GM23338 (cell line): ENCODE results near the gene KLF14. TPM values are rescaled to one million over a fixed set of nuclear protein-coding genes. Genes with fewer than 3 reads are reported as not detected.

Source experiments
- ATAC-seq: fragments of 200-7000 bp; cut with Tn5 transposase; 3 replicates; pipeline ENCODE4 v1.9.1; 2020
- DNase-seq: peaks from one replicate; pipeline ENCODE4 v3.0.0-alpha.2; 2015; ENCODE audit warnings: low spot score
- H2AFZ ChIP-seq: fragments of 200-600 bp; sonication (generic); 2 replicates; pipeline ENCODE4 v1.8.0; 2016; ENCODE audit warnings: antibody characterized with exemption, mild to moderate bottlenecking, moderate library complexity
- H3F3A ChIP-seq: fragments of 200-600 bp; sonication (generic); replicated peaks from 2 replicates; pipeline ENCODE4 v1.8.0; 2017; ENCODE audit warnings: antibody characterized with exemption, mixed run types, low read depth
- H3K27ac ChIP-seq: fragments of 200-600 bp; sonication (generic); 2 replicates; pipeline ENCODE4 v1.6.1; 2016; ENCODE audit warnings: low read depth
- H3K27me3 ChIP-seq: fragments of 200-600 bp; sonication (generic); 2 replicates; pipeline ENCODE4 v1.8.0; 2016; ENCODE audit warnings: mild to moderate bottlenecking, mixed run types, moderate library complexity; ENCODE audit not compliant: insufficient read depth
- H3K36me3 ChIP-seq: fragments of 200-600 bp; sonication (generic); 2 replicates; pipeline ENCODE4 v1.8.0; 2016; ENCODE audit warnings: mild to moderate bottlenecking; ENCODE audit not compliant: insufficient read depth
- H3K4me1 ChIP-seq: fragments of 200-600 bp; sonication (generic); 2 replicates; pipeline ENCODE4 v1.8.0; 2016; ENCODE audit warnings: mild to moderate bottlenecking, moderate library complexity; ENCODE audit not compliant: insufficient read depth
- H3K4me2 ChIP-seq: fragments of 200-600 bp; sonication (generic); 2 replicates; pipeline ENCODE4 v1.7.1; 2017; ENCODE audit warnings: mixed run types
- H3K4me3 ChIP-seq: fragments of 200-600 bp; sonication (generic); 2 replicates; pipeline ENCODE4 v1.6.1; 2016; ENCODE audit warnings: mixed run types
- H3K79me2 ChIP-seq: fragments of 200-600 bp; sonication (generic); replicated peaks from 2 replicates; pipeline ENCODE4 v1.8.0; 2017; ENCODE audit warnings: mild to moderate bottlenecking; ENCODE audit not compliant: insufficient read depth
- H3K9me2 ChIP-seq: fragments of 200-600 bp; sonication (generic); 2 replicates; pipeline ENCODE4 v1.8.0; 2017; ENCODE audit not compliant: insufficient read depth
- H4K20me1 ChIP-seq: fragments of 200-600 bp; sonication (generic); replicated peaks from 2 replicates; pipeline ENCODE4 v1.8.0; 2017; ENCODE audit warnings: mild to moderate bottlenecking; ENCODE audit not compliant: insufficient read depth
- H3K27ac Mint-ChIP-seq: 2 replicates; pipeline ENCODE4 v1.8.0; 2020; ENCODE audit warnings: inconsistent platforms, mild to moderate bottlenecking, moderate library complexity, mixed read lengths
- H3K27me3 Mint-ChIP-seq: 3 replicates; pipeline ENCODE4 v1.8.0; 2022; ENCODE audit warnings: low read depth, mild to moderate bottlenecking, moderate library complexity, mixed read lengths, inconsistent platforms; ENCODE audit not compliant: insufficient read depth, poor library complexity
- H3K36me3 Mint-ChIP-seq: 3 replicates; pipeline ENCODE4 v1.8.0; 2021; ENCODE audit warnings: low read depth, mild to moderate bottlenecking, inconsistent platforms, moderate library complexity, mixed read lengths
- H3K4me1 Mint-ChIP-seq: 3 replicates; pipeline ENCODE4 v1.8.0; 2020; ENCODE audit warnings: mild to moderate bottlenecking, inconsistent platforms, mixed read lengths
- H3K4me3 Mint-ChIP-seq: 3 replicates; pipeline ENCODE4 v1.8.0; 2021; ENCODE audit warnings: moderate library complexity, mild to moderate bottlenecking, inconsistent platforms, mixed read lengths
- H3K9me3 Mint-ChIP-seq: 3 replicates; pipeline ENCODE4 v1.8.0; 2020; ENCODE audit warnings: moderate library complexity, mild to moderate bottlenecking, inconsistent platforms, mixed read lengths
- CREB1 ChIP-seq: fragments of 250-450 bp; sonication (Bioruptor Pico); IDR thresholded peaks from 2 replicates; pipeline ENCODE4 v1.5.0; 2020; ENCODE audit warnings: low read depth, mild to moderate bottlenecking, moderate library complexity
- NANOG ChIP-seq: IDR thresholded peaks from 2 replicates; pipeline ENCODE4 v1.6.1; 2016; ENCODE audit warnings: antibody characterized with exemption, borderline replicate concordance
- polyA plus RNA-seq: library from polyadenylated mRNA; unstranded; fragments of >200 nt; fragmentation: Nextera tagmentation; extraction: Ambion mirVana; gene quantifications from 2 replicates; pipeline ENCODE4 v1.2.1, GENCODE V29; 2016
- total RNA-seq: library from RNA; depleted of rRNA; stranded (reverse); fragments of >200 nt; shearing (Covaris generic); gene quantifications from 2 replicates; pipeline ENCODE4 v1.2.3, GENCODE V29; 2014
- TF ChIP-seq, protein P1 (sequence below): IDR thresholded peaks from 2 replicates; pipeline ENCODE4 v1.6.1; 2016; ENCODE audit warnings: antibody characterized with exemption
- TF ChIP-seq, protein P2 (sequence below), 2 experiments: fragments of 200-600 bp in 1 of 2; sonication (generic) in 1 of 2; conservative IDR thresholded peaks; 2 replicates each; pipeline versions ENCODE4 v1.5.1 to v1.6.1; 2016 to 2017; ENCODE audit warnings: antibody characterized with exemption in 2 of 2, low read depth in 2 of 2, mild to moderate bottlenecking in 2 of 2, moderate library complexity in 1 of 2
- TF ChIP-seq, protein P3 (sequence below): IDR thresholded peaks from one replicate; pipeline ENCODE4 v1.6.1; 2018; ENCODE audit warnings: antibody characterized with exemption; ENCODE audit not compliant: unreplicated experiment

KLF14 gene
- total and polyA plus RNA-seq, 2 experiments from 2014 or later = not detected

DNA sequence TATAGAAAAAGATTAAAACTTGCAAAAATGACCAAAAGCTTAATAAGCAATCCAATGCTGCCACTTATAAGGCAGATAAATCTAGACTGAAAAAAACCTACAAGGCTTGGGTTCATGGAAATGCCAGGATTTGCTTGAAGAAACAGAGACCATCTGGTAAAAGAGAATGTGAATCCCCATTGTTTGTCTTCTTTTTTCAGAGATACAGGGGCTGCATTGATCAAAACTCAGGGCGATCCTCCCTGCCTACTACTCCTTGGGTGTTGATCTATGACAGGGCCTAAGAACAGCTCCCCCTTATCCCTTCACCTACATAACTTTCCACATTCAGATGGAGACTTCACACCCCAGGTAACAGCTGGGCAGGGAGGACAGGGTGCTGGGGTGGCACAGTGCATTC is 44.3 kb downstream of the KLF14 start:
- Histone ChIP-seq H3K36me3 (peaks cover 3% of the 10 kb centered on the region; the same call in 1 of the 2 replicates), H3K79me2 (no peaks in the 10 kb centered on the region), H3K9me2 (peaks cover 4% of the 10 kb centered on the region; the same call in 1 of the 2 replicates), H3K27ac (no peak overlapping the region), H3K4me2 (no peak overlapping the region), H2AFZ (no peak overlapping the region), H3K27me3 (no peaks in the 10 kb centered on the region), H4K20me1 (no peaks in the 10 kb centered on the region), H3K4me3 (no peak overlapping the region), H3F3A (no peaks in the 10 kb centered on the region), H3K4me1 (no peaks in the 10 kb centered on the region)
- TF ChIP-seq, protein P1, sequence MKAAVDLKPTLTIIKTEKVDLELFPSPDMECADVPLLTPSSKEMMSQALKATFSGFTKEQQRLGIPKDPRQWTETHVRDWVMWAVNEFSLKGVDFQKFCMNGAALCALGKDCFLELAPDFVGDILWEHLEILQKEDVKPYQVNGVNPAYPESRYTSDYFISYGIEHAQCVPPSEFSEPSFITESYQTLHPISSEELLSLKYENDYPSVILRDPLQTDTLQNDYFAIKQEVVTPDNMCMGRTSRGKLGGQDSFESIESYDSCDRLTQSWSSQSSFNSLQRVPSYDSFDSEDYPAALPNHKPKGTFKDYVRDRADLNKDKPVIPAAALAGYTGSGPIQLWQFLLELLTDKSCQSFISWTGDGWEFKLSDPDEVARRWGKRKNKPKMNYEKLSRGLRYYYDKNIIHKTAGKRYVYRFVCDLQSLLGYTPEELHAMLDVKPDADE = no peak
- TF ChIP-seq, protein P2, sequence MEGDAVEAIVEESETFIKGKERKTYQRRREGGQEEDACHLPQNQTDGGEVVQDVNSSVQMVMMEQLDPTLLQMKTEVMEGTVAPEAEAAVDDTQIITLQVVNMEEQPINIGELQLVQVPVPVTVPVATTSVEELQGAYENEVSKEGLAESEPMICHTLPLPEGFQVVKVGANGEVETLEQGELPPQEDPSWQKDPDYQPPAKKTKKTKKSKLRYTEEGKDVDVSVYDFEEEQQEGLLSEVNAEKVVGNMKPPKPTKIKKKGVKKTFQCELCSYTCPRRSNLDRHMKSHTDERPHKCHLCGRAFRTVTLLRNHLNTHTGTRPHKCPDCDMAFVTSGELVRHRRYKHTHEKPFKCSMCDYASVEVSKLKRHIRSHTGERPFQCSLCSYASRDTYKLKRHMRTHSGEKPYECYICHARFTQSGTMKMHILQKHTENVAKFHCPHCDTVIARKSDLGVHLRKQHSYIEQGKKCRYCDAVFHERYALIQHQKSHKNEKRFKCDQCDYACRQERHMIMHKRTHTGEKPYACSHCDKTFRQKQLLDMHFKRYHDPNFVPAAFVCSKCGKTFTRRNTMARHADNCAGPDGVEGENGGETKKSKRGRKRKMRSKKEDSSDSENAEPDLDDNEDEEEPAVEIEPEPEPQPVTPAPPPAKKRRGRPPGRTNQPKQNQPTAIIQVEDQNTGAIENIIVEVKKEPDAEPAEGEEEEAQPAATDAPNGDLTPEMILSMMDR (conservative IDR thresholded peaks at IDR 0.05; ENCODE audit: low read depth in 2 of 2) = no peak
- TF ChIP-seq NANOG = no peak
- H3K27me3 Mint-ChIP-seq = peaks cover 5% of the 10 kb centered on the region
- ATAC-seq = no peak
- no peak overlapping the region for H3K27ac Mint-ChIP-seq
- H3K4me1 Mint-ChIP-seq = no peaks in the 10 kb centered on the region
- peaks cover 20% of the 10 kb centered on the region for H3K9me3 Mint-ChIP-seq
- H3K4me3 Mint-ChIP-seq = no peak overlapping the region
- peak; percentile 15 for DNase-seq
- H3K36me3 Mint-ChIP-seq = peaks cover 4% of the 10 kb centered on the region; the same call in 2 of the 3 replicates

DNA sequence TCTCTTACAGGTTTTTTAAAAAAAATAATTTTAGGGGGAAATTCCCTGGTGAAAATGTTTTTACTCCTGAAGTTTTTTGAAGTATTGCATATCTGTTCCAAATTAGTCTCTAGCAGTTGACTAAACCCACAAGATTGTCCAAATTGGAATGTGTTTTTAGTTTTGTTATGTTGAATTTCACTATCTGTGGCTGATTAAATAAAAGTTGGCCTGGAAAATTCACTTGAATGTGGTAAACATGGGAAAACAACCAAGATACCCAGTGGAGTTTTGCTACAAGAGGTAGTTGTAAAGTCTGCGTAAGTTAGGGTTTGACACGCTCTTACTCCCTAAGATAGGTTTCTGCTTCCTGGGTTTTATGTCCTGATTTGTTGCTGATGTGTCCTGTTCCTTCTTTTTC is 51.0 kb downstream of the KLF14 start:
- Histone ChIP-seq H3K4me3 (no peak overlapping the region), H3K79me2 (no peaks in the 10 kb centered on the region), H4K20me1 (no peaks in the 10 kb centered on the region), H3K9me2 (peaks cover 12% of the 10 kb centered on the region), H3K4me2 (no peak overlapping the region), H2AFZ (no peak overlapping the region), H3F3A (no peaks in the 10 kb centered on the region), H3K27ac (no peak overlapping the region), H3K4me1 (no peaks in the 10 kb centered on the region), H3K27me3 (no peaks in the 10 kb centered on the region), H3K36me3 (no peaks in the 10 kb centered on the region)
- Mint-ChIP-seq H3K36me3 (no peaks in the 10 kb centered on the region), H3K4me1 (no peaks in the 10 kb centered on the region), H3K27me3 (peaks cover 2% of the 10 kb centered on the region), H3K9me3 (no peaks in the 10 kb centered on the region), H3K27ac (no peak overlapping the region), H3K4me3 (no peak overlapping the region)
- no peak for DNase-seq
- ATAC-seq = no peak
- no peak for TF ChIP-seq NANOG
- TF ChIP-seq, protein P3, sequence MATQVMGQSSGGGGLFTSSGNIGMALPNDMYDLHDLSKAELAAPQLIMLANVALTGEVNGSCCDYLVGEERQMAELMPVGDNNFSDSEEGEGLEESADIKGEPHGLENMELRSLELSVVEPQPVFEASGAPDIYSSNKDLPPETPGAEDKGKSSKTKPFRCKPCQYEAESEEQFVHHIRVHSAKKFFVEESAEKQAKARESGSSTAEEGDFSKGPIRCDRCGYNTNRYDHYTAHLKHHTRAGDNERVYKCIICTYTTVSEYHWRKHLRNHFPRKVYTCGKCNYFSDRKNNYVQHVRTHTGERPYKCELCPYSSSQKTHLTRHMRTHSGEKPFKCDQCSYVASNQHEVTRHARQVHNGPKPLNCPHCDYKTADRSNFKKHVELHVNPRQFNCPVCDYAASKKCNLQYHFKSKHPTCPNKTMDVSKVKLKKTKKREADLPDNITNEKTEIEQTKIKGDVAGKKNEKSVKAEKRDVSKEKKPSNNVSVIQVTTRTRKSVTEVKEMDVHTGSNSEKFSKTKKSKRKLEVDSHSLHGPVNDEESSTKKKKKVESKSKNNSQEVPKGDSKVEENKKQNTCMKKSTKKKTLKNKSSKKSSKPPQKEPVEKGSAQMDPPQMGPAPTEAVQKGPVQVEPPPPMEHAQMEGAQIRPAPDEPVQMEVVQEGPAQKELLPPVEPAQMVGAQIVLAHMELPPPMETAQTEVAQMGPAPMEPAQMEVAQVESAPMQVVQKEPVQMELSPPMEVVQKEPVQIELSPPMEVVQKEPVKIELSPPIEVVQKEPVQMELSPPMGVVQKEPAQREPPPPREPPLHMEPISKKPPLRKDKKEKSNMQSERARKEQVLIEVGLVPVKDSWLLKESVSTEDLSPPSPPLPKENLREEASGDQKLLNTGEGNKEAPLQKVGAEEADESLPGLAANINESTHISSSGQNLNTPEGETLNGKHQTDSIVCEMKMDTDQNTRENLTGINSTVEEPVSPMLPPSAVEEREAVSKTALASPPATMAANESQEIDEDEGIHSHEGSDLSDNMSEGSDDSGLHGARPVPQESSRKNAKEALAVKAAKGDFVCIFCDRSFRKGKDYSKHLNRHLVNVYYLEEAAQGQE = no peak
- no peak for TF ChIP-seq CREB1
- TF ChIP-seq, protein P2 (conservative IDR thresholded peaks at IDR 0.05; ENCODE audit: low read depth in 2 of 2) = no peak
